GM19099 (cell line): Measurements from ENCODE around the gene PRR7.
A peak's percentile ranks its signal among the peaks of the same experiment; 100 is the strongest.

ENCODE experiments used
- POLR2A ChIP-seq: IDR thresholded peaks from 3 replicates; pipeline ENCODE4 v1.6.1; 2011; ENCODE audit warnings: low read depth; ENCODE audit not compliant: insufficient read length; ENCODE audit errors: extremely low read depth

Gene PRR7

GRCh38 chr5:177412603-177413233, 33.9 kb upstream of the PRR7 start:
- TF ChIP-seq POLR2A, result peak; percentile 13

- TF ChIP-seq POLR2A, result no peak
Observed at GRCh38 chr5:177414481-177414880, 32.1 kb upstream of the PRR7 start.

- TF ChIP-seq POLR2A, result no peak
Observed at GRCh38 chr5:177419046-177419445, 27.6 kb upstream of the PRR7 start.

- TF ChIP-seq POLR2A, result no peak
Observed at GRCh38 chr5:177421062-177421798, 25.4 kb upstream of the PRR7 start.

GRCh38 chr5:177423671-177424070, 22.9 kb upstream of the PRR7 start:
- no peak for TF ChIP-seq POLR2A

GRCh38 chr5:177425196-177425800, 21.3 kb upstream of the PRR7 start:
- TF ChIP-seq POLR2A, result no peak

GRCh38 chr5:177425801-177426565, 20.6 kb upstream of the PRR7 start:
- peak; percentile 85 for TF ChIP-seq POLR2A

- TF ChIP-seq POLR2A, result peak; percentile 66
Observed at GRCh38 chr5:177426566-177427210, 19.9 kb upstream of the PRR7 start, which contains the start of gene GRK6. TSS of gene GRK6 (plus strand) at chr5:177426676. CDS start at chr5:177426846, 170 bp downstream.

- no peak for TF ChIP-seq POLR2A
Observed at GRCh38 chr5:177427211-177427822, 19.3 kb upstream of the PRR7 start.

GRCh38 chr5:177427919-177428573, 18.6 kb upstream of the PRR7 start:
- no peak for TF ChIP-seq POLR2A

- no peak for TF ChIP-seq POLR2A
Observed at GRCh38 chr5:177428574-177429217, 17.9 kb upstream of the PRR7 start.

GRCh38 chr5:177429248-177430040, 17.2 kb upstream of the PRR7 start:
- no peak for TF ChIP-seq POLR2A
